NCI-H460 (cell line): ENCODE data around the gene HTR5A. TPM values are rescaled to one million over a fixed set of nuclear protein-coding genes. Genes with fewer than 3 reads are reported as not detected.
"Not testable (repeated sequence)": the region's sequence is repeated elsewhere in the genome, so short reads cannot be mapped to it uniquely, and the experiment has no call there.

ENCODE experiments used
- DNase-seq: peaks from one replicate; pipeline ENCODE4 v3.0.0-alpha.2; 2016; ENCODE audit warnings: low read depth; ENCODE audit errors: extremely low read depth
- polyA plus RNA-seq: library from polyadenylated mRNA; depleted of rRNA; stranded (reverse); fragments of >200 nt; gene quantifications from 2 replicates; pipeline ENCODE4 v1.2.3, GENCODE V29; 2014; cell fraction: nucleus; rRNA removed
- total RNA-seq: library from RNA; depleted of rRNA; stranded (reverse); fragments of >200 nt; shearing (Covaris generic); gene quantifications from 2 replicates; pipeline ENCODE4 v1.2.3, GENCODE V29; 2014; rRNA removed

Gene HTR5A
- not detected in 2 replicates for total RNA-seq
- not detected in 2 replicates for polyA plus RNA-seq

DNA sequence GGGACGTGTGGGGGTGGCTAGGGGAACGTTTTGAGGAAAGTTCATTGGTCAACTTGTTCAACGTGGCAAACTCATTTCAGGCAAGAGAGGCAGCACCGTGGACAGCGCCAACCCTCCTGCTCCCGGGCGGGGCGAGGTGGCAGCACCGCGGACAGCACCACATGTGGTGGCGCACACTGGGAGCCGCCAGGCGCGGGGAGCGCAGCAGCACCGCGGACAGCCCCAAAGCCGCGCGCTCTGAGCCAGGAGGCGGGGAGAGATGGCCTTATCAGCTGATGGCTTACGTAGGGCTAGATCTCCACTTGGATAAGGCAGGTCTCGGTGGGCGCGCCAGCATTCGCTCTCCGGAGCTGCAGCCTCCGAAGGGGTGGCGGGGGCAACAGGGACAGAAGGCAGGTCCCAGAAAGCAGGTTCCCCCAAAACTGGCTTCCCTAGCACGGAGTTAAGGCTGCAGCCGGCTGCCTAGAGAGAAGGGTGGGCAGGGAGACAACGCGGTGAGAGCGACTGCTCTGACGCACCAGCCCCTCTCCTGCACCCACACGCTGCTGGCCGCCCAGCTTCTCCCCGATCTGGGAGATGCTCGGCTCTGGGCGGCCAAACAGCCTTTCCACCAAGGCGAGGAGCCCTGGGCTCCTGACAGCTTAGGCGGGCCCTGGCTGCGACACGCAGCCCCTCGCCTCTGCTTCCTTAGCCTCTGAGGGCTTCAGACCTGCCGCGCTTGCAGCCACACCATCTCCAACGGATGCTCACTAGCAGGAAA is at the start of gene HTR5A:
HTR5A (plus strand) TSS at position 333 of the 760 bp plus-strand sequence. CDS start 576 bp downstream, outside the sequence.
- DNase-seq: peak; percentile 87

- no peak for DNase-seq
Observed at GRCh38 chr7:155020996-155021395, 49.1 kb upstream of the HTR5A start.

GRCh38 chr7:155021699-155022145 is 48.4 kb upstream of the HTR5A start:
- no peak for DNase-seq

DNA sequence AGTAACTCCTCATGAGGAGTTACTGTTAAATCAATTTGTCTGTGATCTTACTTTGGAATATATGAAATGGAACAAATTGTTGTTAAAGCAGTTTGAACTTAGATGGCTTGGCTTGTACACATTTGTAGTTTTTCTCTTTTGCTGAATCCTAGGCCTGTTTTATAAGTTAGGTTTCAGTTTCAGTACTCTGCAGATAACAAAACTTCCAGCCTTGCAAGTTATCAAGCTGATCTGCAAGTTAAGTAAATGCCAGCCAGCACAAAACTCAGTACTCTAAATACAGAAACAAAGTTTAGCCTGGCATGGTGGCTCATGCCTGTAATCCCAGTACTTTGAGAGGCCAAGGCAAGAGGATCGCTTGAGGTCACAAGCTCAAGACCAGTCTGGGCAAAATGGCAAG is 42.2 kb upstream of the HTR5A start:
- DNase-seq: no peak

GRCh38 chr7:155032978-155033377 is 37.1 kb upstream of the HTR5A start:
- no peak for DNase-seq

DNA sequence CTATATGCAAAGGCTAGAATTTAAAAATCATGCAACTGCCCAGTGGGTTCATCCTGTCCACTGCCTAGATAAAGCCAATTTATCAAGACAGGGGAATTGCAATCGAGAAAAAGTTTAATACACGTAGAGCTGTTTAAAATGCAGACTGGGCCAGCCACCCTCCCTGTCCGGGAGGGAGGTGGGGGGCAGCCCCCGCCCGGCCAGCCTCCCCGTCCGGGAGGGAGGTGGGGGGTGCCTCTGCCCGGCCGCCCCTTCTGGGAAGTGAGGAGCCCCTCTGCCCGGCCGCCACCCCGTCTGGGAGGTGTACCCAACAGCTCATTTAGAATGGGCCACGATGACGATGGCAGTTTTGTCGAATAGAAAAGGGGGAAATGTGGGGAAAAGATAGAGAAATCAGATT is 35.6 kb upstream of the HTR5A start:
- DNase-seq: not testable (repeated sequence)

DNA sequence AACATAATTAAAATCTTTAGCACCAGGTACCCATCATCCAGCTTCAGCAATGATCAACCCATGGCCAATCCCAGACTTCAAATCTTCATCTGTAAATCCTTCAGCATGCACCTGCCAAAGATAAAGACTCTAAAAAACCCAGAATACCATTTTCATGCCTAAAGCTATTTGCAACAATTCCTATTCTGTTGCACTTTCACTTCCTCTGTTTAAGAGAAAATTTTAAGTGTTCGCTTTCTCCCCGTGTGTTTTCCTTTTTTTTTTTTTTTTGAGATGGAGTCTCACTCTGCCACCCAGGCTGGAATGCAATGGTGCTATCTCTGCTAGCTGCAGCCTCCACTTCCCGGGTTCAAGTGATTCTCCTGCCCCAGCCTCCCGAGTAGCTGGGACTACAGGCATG is 31.8 kb upstream of the HTR5A start:
- no peak for DNase-seq

- DNase-seq: no peak
Observed at GRCh38 chr7:155043756-155044155, 26.4 kb upstream of the HTR5A start.

GRCh38 chr7:155048006-155048405 is 22.1 kb upstream of the HTR5A start:
- DNase-seq: no peak

DNA sequence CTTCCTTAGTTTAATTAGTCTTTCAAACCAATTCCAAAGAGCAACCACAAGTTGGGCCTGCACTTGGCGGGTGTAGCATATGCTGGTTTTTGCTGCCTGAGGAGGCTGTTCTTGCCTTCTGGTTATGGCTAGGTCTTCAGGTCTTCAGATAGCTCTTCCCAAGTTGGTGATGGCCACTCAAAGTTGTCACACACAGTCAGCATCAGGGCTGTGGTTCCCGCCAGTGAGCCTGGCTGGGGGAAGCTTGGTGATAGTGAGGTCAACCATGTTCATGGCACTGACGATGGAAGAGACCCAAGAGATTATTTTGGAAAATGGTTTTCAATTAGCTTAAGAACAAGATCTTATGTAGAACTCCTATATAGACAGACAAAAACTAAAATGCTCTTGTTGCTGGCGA is 18.8 kb upstream of the HTR5A start:
- DNase-seq: no peak

DNA sequence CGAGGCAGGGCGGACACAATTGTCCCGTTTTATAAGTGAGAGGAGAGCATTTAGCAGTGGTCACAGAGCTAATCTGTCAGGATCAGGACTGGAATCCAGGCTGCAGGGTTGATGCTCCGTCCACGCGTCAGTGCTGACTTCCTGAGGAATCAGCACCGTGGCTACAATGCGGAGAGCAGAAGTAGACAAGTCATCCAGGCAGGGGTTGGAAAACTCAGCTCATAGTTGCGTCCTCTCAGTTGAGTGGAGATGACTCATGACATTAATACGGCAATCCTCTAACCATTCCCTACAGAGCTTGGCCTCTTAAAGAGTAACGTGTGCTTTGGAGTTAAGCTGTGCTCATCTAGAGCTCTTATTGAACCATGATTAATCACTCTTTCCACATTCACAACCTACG is 17.1 kb upstream of the HTR5A start:
- DNase-seq: no peak

DNA sequence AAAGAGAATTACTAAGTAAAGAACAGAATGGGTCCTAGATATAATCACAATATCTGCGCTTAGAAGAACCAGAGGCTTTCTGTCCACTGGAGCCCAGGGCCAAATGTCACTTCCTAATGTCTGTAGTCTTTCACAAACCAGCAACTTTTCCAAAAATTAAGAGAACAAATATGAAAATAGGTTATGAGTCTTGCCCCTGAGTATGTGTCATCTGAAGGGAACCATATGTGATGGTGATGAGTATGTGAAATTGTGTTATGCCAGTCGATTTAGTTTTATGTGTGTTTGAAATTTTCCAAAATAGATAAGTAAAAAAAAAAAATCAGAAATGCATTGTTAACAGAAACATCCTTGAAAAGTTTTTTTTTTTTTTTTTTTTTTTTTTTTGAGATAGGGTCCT is 15.4 kb upstream of the HTR5A start:
- DNase-seq: no peak

GRCh38 chr7:155057076-155057475 is 13.0 kb upstream of the HTR5A start:
- DNase-seq: no peak

DNA sequence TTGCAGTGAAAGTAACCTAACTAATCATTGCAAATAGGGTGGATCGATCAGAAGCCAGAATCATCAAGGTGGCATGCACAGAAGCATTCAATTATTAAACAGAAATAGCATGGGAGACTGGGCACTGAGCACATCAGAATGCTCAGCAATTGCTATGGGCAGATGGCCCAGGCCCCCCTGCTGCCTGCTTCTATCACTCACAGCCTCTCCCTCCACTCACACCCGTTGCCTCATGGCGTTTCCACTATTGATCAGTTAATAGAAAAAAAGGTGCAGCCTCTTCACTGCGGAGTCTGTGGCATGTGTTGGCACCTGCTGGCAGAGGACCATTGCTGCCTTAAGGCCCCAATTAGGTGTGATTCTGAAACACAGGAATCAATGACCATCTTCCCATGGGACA is 11.2 kb upstream of the HTR5A start:
- no peak for DNase-seq

DNA sequence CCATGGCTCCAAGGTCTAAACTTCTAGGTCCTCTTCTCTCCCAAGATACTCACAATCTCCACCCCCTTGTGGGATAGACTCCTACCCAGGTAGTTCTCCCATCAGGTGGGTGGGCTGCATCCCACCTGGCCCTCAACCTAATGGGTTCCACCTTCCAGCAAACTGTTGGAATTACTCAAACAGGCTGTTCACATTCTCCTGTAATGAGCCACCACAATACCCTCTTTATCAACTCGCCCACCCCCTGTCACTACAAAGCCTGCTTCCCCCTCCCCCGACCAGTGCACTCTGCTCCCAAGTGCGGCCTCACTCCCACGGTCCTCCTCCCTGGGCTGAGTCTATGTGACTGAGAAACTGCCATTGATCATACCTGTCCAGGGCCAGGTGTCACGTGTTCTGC is 10.4 kb upstream of the HTR5A start:
- DNase-seq: no peak

DNA sequence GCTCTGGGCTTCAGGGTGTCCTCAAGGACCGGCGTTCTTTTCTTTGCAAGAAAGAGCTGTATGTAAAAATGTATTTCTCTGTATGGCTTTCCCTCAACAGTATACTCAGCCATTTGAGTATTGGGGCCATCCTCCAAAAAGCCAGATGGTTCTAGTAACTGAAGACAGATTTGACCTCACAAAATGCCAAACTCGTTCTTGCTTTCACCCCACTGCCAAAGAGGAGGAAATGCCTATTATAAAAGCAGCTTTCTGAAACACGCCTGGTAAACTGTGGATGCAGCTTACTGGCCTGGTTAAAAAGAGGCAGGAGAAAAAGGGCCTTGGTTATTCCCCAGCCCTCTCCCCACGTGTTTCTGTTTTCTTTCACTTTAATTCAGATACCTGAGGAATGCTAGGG is 7.7 kb upstream of the HTR5A start:
- DNase-seq: no peak

DNA sequence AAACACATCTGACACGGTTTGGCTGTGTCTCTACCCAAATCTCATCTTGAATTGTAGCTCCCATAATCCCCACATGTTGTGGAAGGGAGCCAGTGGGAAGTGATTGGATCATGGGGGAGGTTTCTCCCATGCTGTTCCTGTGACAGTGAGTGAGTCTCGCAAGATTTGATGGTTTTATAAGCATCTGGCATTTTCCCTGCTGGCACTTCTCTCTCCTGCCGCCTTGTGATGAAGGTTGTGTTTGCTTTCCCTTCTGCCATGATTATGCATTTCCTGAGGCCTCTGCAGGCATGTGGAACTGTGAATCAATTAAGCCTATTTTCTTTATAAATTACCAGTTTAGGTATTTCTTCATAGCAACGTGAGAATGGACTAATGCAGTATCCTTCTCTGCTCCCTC is 5.9 kb upstream of the HTR5A start:
- no peak for DNase-seq

DNA sequence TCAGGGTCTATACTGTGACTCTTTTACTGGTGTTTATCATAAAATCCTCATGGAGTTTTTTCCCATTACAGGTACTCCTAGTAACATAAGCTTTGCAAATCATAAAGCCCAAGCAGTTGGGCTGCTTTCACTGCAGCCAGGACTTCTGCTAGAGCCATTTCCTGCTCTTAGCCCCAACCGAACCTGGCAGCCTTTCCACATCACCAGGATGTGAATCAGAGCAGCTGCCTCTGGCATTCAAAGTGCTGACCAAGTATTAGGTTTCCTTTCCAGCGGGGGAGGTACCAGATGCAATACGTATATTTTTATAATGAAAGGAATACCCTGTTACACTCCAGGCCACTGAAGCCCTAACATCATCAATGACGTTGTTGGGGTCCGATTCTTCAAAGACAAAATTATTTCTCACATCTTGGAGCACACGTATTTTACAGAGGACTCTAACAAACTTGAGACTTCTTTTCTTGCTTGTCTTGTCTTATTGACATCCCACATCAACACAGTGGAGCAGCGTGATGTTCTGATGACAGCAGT is 3.6 kb upstream of the HTR5A start:
- no peak for DNase-seq

GRCh38 chr7:155071121-155071651 is 1.1 kb downstream of the HTR5A start:
- no peak for DNase-seq

GRCh38 chr7:155071916-155072571 is 1.9 kb downstream of the HTR5A start:
- DNase-seq: no peak

- no peak for DNase-seq
Observed at GRCh38 chr7:155073922-155074321, 3.8 kb downstream of the HTR5A start.

GRCh38 chr7:155084021-155084420 is 13.9 kb downstream of the HTR5A start:
- DNase-seq: no peak
